ENCODE measurements around the gene MYO3B. TPM values are rescaled to one million over a fixed set of nuclear protein-coding genes. Genes with fewer than 3 reads are reported as not detected.

MYO3B gene
- total and polyA plus RNA-seq, 2 experiments from 2014 or later, result 0.11 TPM; not detected in 1

DNA sequence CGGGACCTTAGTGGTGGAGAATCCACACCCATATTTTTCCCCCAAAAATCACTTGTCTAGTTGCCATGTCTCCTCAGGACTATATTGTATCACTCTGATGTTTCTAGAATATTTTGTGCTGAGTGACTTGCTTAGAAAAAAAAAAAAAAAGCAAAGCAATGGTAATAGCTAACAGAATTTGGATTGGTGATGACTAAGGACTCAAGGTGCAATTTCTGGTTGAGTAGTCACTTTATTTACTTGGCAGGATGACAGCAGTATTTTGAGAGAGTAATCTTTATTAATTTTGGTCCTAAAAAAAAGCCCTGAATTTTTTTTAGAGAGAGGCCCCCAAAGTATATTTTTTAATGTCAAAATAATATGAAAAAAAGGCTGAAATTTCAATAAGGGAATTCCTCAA, 32.8 kb upstream of the MYO3B start:
- Histone ChIP-seq H3K4me1 (ENCODE audit: insufficient read depth) (no peaks in the 10 kb centered on the region), H3K9me2 (ENCODE audit: insufficient read depth) (no peaks in the 10 kb centered on the region), H3F3A (ENCODE audit: insufficient read depth) (no peaks in the 10 kb centered on the region), H3K27ac (no peak overlapping the region), H3K4me2 (ENCODE audit: unreplicated experiment) (no peak overlapping the region), H2AFZ (no peak overlapping the region), H3K4me3 (no peak overlapping the region), H3K27me3 (replicated peaks; ENCODE audit: insufficient read depth) (no peaks in the 10 kb centered on the region), H3K79me2 (ENCODE audit: insufficient read depth) (no peaks in the 10 kb centered on the region), H4K20me1 (ENCODE audit: insufficient read depth) (no peaks in the 10 kb centered on the region), H3K9ac (no peak overlapping the region), H3K36me3 (ENCODE audit: low read depth) (no peaks in the 10 kb centered on the region), H3K9me3 (ENCODE audit: low read depth) (no peaks in the 10 kb centered on the region)
- no peak for TF ChIP-seq EZH2phosphoT487 (IDR thresholded peaks at IDR 0.05; ENCODE audit: insufficient read depth, low read depth)
- no peak for TF ChIP-seq EZH2 (IDR thresholded peaks at IDR 0.05; ENCODE audit: insufficient read depth, poor library complexity, severe bottlenecking)
- in situ Hi-C loops (cut with MboI), result no loop called here
- no peak for DNase-seq
- WGBS, 2 experiments (ENCODE audit: low coverage in 1 of 2, low lambda C conversion rate in 2 of 2, missing lambda C conversion rate in 2 of 2), result 24 to 26% methylated on average over 1 of the region's 1 CpG

- no peaks in the 10 kb centered on the region for H3K9me2 ChIP-seq (ENCODE audit: insufficient read depth)
- no peaks in the 10 kb centered on the region for H4K20me1 ChIP-seq (ENCODE audit: insufficient read depth)
- no peak overlapping the region for H3K27ac ChIP-seq
- H3K4me2 ChIP-seq (ENCODE audit: unreplicated experiment), result no peak overlapping the region
- H3K27me3 ChIP-seq (replicated peaks; ENCODE audit: insufficient read depth), result no peaks in the 10 kb centered on the region
- H3K79me2 ChIP-seq (ENCODE audit: insufficient read depth), result no peaks in the 10 kb centered on the region
- no peaks in the 10 kb centered on the region for H3K4me1 ChIP-seq (ENCODE audit: insufficient read depth)
- H3K9ac ChIP-seq, result no peak overlapping the region
- no peak overlapping the region for H2AFZ ChIP-seq
- H3K36me3 ChIP-seq (ENCODE audit: low read depth), result no peaks in the 10 kb centered on the region
- no peak for DNase-seq
- no peaks in the 10 kb centered on the region for H3K9me3 ChIP-seq (ENCODE audit: low read depth)
- 73 to 75% methylated on average over 7 of the region's 7 CpGs for WGBS, 2 experiments (ENCODE audit: low coverage in 1 of 2, low lambda C conversion rate in 2 of 2, missing lambda C conversion rate in 2 of 2)
- no peaks in the 10 kb centered on the region for H3F3A ChIP-seq (ENCODE audit: insufficient read depth)
- H3K4me3 ChIP-seq, result no peak overlapping the region
- in situ Hi-C loops (cut with MboI), result no loop called here
- no peak for TF ChIP-seq EZH2 (IDR thresholded peaks at IDR 0.05; ENCODE audit: insufficient read depth, poor library complexity, severe bottlenecking)
- no peak for TF ChIP-seq EZH2phosphoT487 (IDR thresholded peaks at IDR 0.05; ENCODE audit: insufficient read depth, low read depth)
These were observed 32.1 kb upstream of the MYO3B start for GRCh38 chr2:170145675-170146432.

DNA sequence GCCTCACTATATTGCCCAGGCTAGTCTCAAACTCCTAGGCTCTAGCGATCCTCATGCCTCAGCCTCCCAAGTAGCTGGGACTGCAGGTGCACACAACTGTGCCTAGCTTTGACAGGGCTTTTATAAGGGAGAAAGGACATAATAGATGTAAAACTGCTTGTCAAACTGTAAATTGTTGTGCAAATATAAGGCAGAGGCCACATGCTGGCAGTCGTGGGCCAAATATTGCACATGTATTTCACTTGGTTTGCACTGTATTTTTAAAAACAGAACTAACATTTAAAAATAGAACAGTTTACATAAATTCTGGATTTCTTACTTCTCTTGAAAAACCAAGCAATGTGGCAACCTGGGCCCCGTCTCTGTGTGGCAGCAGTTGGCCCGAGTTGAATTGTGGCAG, 31.2 kb upstream of the MYO3B start:
- no peaks in the 10 kb centered on the region for H3K36me3 ChIP-seq (ENCODE audit: low read depth)
- no peak for TF ChIP-seq EZH2 (IDR thresholded peaks at IDR 0.05; ENCODE audit: insufficient read depth, poor library complexity, severe bottlenecking)
- no peak for TF ChIP-seq EZH2phosphoT487 (IDR thresholded peaks at IDR 0.05; ENCODE audit: insufficient read depth, low read depth)
- H3K79me2 ChIP-seq (ENCODE audit: insufficient read depth), result no peaks in the 10 kb centered on the region
- no peaks in the 10 kb centered on the region for H3K9me3 ChIP-seq (ENCODE audit: low read depth)
- H3K9me2 ChIP-seq (ENCODE audit: insufficient read depth), result no peaks in the 10 kb centered on the region
- H3K27me3 ChIP-seq (replicated peaks; ENCODE audit: insufficient read depth), result no peaks in the 10 kb centered on the region
- no peak overlapping the region for H3K27ac ChIP-seq
- no peaks in the 10 kb centered on the region for H3F3A ChIP-seq (ENCODE audit: insufficient read depth)
- 47 to 61% methylated on average over 4 of the region's 4 CpGs for WGBS, 2 experiments (ENCODE audit: low coverage in 1 of 2, low lambda C conversion rate in 2 of 2, missing lambda C conversion rate in 2 of 2)
- no peak for DNase-seq
- H2AFZ ChIP-seq, result no peak overlapping the region
- no peak overlapping the region for H3K9ac ChIP-seq
- no peaks in the 10 kb centered on the region for H3K4me1 ChIP-seq (ENCODE audit: insufficient read depth)
- in situ Hi-C loops (cut with MboI), result no loop called here
- H3K4me3 ChIP-seq, result no peak overlapping the region
- H3K4me2 ChIP-seq (ENCODE audit: unreplicated experiment), result no peak overlapping the region
- H4K20me1 ChIP-seq (ENCODE audit: insufficient read depth), result no peaks in the 10 kb centered on the region

- no peak overlapping the region for H3K27ac ChIP-seq
- no peaks in the 10 kb centered on the region for H3K4me1 ChIP-seq (ENCODE audit: insufficient read depth)
- in situ Hi-C loops (cut with MboI), result no loop called here
- no peak overlapping the region for H3K4me3 ChIP-seq
- no peak overlapping the region for H2AFZ ChIP-seq
- H3K36me3 ChIP-seq (ENCODE audit: low read depth), result no peaks in the 10 kb centered on the region
- no peaks in the 10 kb centered on the region for H3K79me2 ChIP-seq (ENCODE audit: insufficient read depth)
- TF ChIP-seq EZH2phosphoT487 (IDR thresholded peaks at IDR 0.05; ENCODE audit: insufficient read depth, low read depth) (no peak), EZH2 (IDR thresholded peaks at IDR 0.05; ENCODE audit: insufficient read depth, poor library complexity, severe bottlenecking) (no peak)
- no peaks in the 10 kb centered on the region for H3K9me2 ChIP-seq (ENCODE audit: insufficient read depth)
- WGBS, 2 experiments (ENCODE audit: low coverage in 1 of 2, low lambda C conversion rate in 2 of 2, missing lambda C conversion rate in 2 of 2), result 75 to 76% methylated on average over 3 of the region's 3 CpGs
- no peaks in the 10 kb centered on the region for H3K9me3 ChIP-seq (ENCODE audit: low read depth)
- H3K4me2 ChIP-seq (ENCODE audit: unreplicated experiment), result no peak overlapping the region
- DNase-seq, result no peak
- H3K9ac ChIP-seq, result no peak overlapping the region
- H4K20me1 ChIP-seq (ENCODE audit: insufficient read depth), result no peaks in the 10 kb centered on the region
- no peaks in the 10 kb centered on the region for H3K27me3 ChIP-seq (replicated peaks; ENCODE audit: insufficient read depth)
- H3F3A ChIP-seq (ENCODE audit: insufficient read depth), result no peaks in the 10 kb centered on the region
These were observed 30.4 kb upstream of the MYO3B start for GRCh38 chr2:170147576-170147975.

Data from GM23248 (cell line).